GM13977 (cell line): ENCODE results near the gene IKZF3.
"Not testable (repeated sequence)": the region's sequence is repeated elsewhere in the genome, so short reads cannot be mapped to it uniquely, and the experiment has no call there.

ENCODE experiments used
- DNase-seq: peaks from one replicate; pipeline ENCODE4 v3.0.0; 2012; ENCODE audit warnings: low spot score
- CTCF ChIP-seq: IDR thresholded peaks from 2 replicates; pipeline ENCODE4 v1.5.1; 2012; ENCODE audit warnings: mild to moderate bottlenecking, control low read depth; ENCODE audit not compliant: insufficient read depth; ENCODE audit errors: extremely low read depth, missing control alignments
- in situ Hi-C: fragments of 300-500 bp; cut with MboI; formaldehyde crosslinking; loops from one replicate; pipeline ENCODE4 v1.12.0; 2022; ENCODE audit warnings: low sequenced_read_pairs, low pct_unique_long_range_greater_than_20kb, mixed read lengths, inconsistent platforms; ENCODE audit not compliant: unreplicated experiment

IKZF3 gene

GRCh38 chr17:39868554-39868942 is 4.4 kb upstream of the IKZF3 start:
- no peak for TF ChIP-seq CTCF
- no peak for DNase-seq
- in situ Hi-C loops: no loop called here

- in situ Hi-C loops: no loop called here
- no peak for DNase-seq
- no peak for TF ChIP-seq CTCF
Observed at GRCh38 chr17:39867880-39868553, 3.9 kb upstream of the IKZF3 start, which contains the start of gene ZPBP2. Gene ZPBP2 (plus strand): TSS chr17:39868202. CDS start chr17:39868355, 153 bp downstream.

GRCh38 chr17:39867084-39867879 is 3.2 kb upstream of the IKZF3 start:
- in situ Hi-C loops: no loop called here
- no peak for TF ChIP-seq CTCF

GRCh38 chr17:39866013-39866730 is 2.1 kb upstream of the IKZF3 start:
- in situ Hi-C loops: no loop called here
- DNase-seq: no peak
- TF ChIP-seq CTCF: no peak

More at GRCh38 chr17:39867084-39867879, 3.2 kb upstream of the IKZF3 start:
- DNase-seq: peak; percentile 79

- TF ChIP-seq CTCF: no peak
- in situ Hi-C loops: loop anchor here (5.0 kb wide), 1 partner anchor 96 kb away; no protein-coding TSS in a partner anchor
Observed at GRCh38 chr17:39863244-39863917, 731 bp downstream of the IKZF3 start.

GRCh38 chr17:39861235-39861634 is 2.9 kb downstream of the IKZF3 start:
- TF ChIP-seq CTCF: no peak
- in situ Hi-C loops: loop anchor here (5.0 kb wide), 1 partner anchor 94 kb away; no protein-coding TSS in a partner anchor
- no peak for DNase-seq

More at GRCh38 chr17:39863244-39863917, 731 bp downstream of the IKZF3 start:
- no peak for DNase-seq

- in situ Hi-C loops, DNase-seq: not testable (repeated sequence)
Observed at GRCh38 chr17:39855911-39856649, 8.0 kb downstream of the IKZF3 start.
